Breast epithelium (tissue), 3 donors: ENCODE data around the gene LTB4R2.

Source experiments
- POLR2A ChIP-seq: fragments of 450-650 bp; IDR thresholded peaks from one replicate; pipeline ENCODE4 v1.6.1; 2016; ENCODE audit warnings: antibody characterized with exemption, mild to moderate bottlenecking, moderate library complexity
- POLR2AphosphoS5 ChIP-seq, 3 donors: sonication (generic); formaldehyde crosslinking; IDR thresholded peaks; one replicate each; pipeline ENCODE4 v1.6.1; 2017; ENCODE audit warnings: antibody characterized with exemption in 3 of 3
- TF ChIP-seq, protein P1 (sequence below), 3 donors: fragments of 450-650 bp; IDR thresholded peaks; one replicate each; pipeline ENCODE4 v1.5.1; 2016 to 2017; ENCODE audit warnings: antibody characterized with exemption in 3 of 3, mild to moderate bottlenecking in 3 of 3, moderate library complexity in 3 of 3

DNA sequence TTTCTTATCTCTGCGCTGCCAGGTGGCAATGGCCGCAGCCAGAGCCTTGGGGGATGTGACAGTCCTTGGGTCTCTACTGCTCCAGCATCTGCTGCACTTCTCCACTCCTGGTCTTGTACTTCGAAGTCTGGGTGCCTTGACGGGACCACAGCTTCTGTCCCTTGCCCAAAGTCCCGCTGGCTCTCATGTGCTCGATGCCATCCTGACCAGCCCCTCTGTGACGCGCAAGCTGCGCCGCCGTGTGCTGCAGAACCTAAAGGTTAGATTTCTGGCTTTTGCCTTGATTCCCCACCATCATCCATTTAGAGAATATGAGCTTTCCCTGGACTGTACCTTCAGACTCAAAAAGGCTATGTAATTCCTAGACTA is 5.9 kb upstream of the LTB4R2 start:
- TF ChIP-seq, protein P1, sequence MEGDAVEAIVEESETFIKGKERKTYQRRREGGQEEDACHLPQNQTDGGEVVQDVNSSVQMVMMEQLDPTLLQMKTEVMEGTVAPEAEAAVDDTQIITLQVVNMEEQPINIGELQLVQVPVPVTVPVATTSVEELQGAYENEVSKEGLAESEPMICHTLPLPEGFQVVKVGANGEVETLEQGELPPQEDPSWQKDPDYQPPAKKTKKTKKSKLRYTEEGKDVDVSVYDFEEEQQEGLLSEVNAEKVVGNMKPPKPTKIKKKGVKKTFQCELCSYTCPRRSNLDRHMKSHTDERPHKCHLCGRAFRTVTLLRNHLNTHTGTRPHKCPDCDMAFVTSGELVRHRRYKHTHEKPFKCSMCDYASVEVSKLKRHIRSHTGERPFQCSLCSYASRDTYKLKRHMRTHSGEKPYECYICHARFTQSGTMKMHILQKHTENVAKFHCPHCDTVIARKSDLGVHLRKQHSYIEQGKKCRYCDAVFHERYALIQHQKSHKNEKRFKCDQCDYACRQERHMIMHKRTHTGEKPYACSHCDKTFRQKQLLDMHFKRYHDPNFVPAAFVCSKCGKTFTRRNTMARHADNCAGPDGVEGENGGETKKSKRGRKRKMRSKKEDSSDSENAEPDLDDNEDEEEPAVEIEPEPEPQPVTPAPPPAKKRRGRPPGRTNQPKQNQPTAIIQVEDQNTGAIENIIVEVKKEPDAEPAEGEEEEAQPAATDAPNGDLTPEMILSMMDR (IDR thresholded peaks at IDR 0.05) = no peak
- no peak for TF ChIP-seq POLR2A
- no peak for TF ChIP-seq POLR2AphosphoS5 (IDR thresholded peaks at IDR 0.05)
